SK-N-SH (cell line): Measurements from ENCODE around the gene CRISPLD2. TPM values are rescaled to one million over a fixed set of nuclear protein-coding genes. Genes with fewer than 3 reads are reported as not detected.
"Not testable (repeated sequence)": the region's sequence is repeated elsewhere in the genome, so short reads cannot be mapped to it uniquely, and the experiment has no call there.

Experiments
- CTCF ChIA-PET: fragments of 300-600, 350-600 bp; formaldehyde crosslinking; extraction: SDS; loops from one replicate; lab custom pipeline; 2021; lab: Yijun Ruan, JAX
- POLR2A ChIA-PET: fragments of 350-600 bp; sonication (Branson Sonifier 250); formaldehyde crosslinking; extraction: SDS; loops from one replicate; lab custom pipeline; 2020; ENCODE audit warnings: antibody characterized with exemption, inconsistent platforms; lab: Yijun Ruan, JAX
- DNase-seq: peaks from one replicate; pipeline ENCODE4 v3.0.0; 2012
- H2AFZ ChIP-seq: fragments of 200-600 bp; sonication (generic); 2 replicates; pipeline ENCODE4 v1.8.1; 2016; ENCODE audit warnings: antibody characterized with exemption, mild to moderate bottlenecking, low read depth
- H3F3A ChIP-seq: fragments of 200-600 bp; sonication (generic); replicated peaks from 2 replicates; pipeline ENCODE3; 2016; ENCODE audit warnings: antibody characterized with exemption, mild to moderate bottlenecking; ENCODE audit not compliant: insufficient read depth
- H3K27ac ChIP-seq, 2 experiments: fragments of 200-500 bp in 1 of 2; fragments of 200-600 bp in 1 of 2; sonication (Bioruptor generic) in 1 of 2; sonication (generic), shearing (Covaris generic) in 1 of 2; 2 replicates each; pipeline versions ENCODE4 v1.5.1 to v1.6.1; 2014 to 2016; ENCODE audit warnings: low read depth in 2 of 2, inconsistent platforms in 1 of 2, low read length in 1 of 2, mild to moderate bottlenecking in 1 of 2, mixed read lengths in 1 of 2
- H3K27me3 ChIP-seq: fragments of 200-600 bp; sonication (generic), shearing (Covaris generic); 2 replicates; pipeline ENCODE4 v1.6.1; 2016; ENCODE audit warnings: mixed run types; ENCODE audit not compliant: insufficient read depth
- H3K36me3 ChIP-seq, 2 experiments: fragments of 200-500 bp in 1 of 2; fragments of 200-600 bp in 1 of 2; sonication (Bioruptor generic) in 1 of 2; sonication (generic) in 1 of 2; replicated peaks in 1 of 2; 2 replicates each; pipeline versions ENCODE3 to v1.5.1; 2014 to 2016; ENCODE audit warnings: low read length in 1 of 2, mild to moderate bottlenecking in 1 of 2; ENCODE audit not compliant: insufficient read depth in 2 of 2, control insufficient read depth in 1 of 2
- H3K4me1 ChIP-seq, 2 experiments: fragments of 200-500 bp in 1 of 2; fragments of 200-600 bp in 1 of 2; sonication (Bioruptor generic) in 1 of 2; sonication (generic), shearing (Covaris generic) in 1 of 2; 2 replicates each; pipeline versions ENCODE4 v1.5.1 to v1.6.1; 2014 to 2016; ENCODE audit warnings: low read depth in 1 of 2, low read length in 1 of 2, mixed run types in 1 of 2; ENCODE audit not compliant: insufficient read depth in 2 of 2, control insufficient read depth in 1 of 2
- H3K4me2 ChIP-seq: fragments of 200-600 bp; sonication (generic), shearing (Covaris generic); 2 replicates; pipeline ENCODE4 v1.6.1; 2017; ENCODE audit warnings: mixed run types
- H3K4me3 ChIP-seq, 2 experiments: fragments of 200-500 bp in 1 of 2; fragments of 200-600 bp in 1 of 2; sonication (Bioruptor generic) in 1 of 2; sonication (generic), shearing (Covaris generic) in 1 of 2; 2 replicates each; pipeline versions ENCODE4 v1.5.1 to v1.8.1; 2014 to 2016; ENCODE audit warnings: low read depth in 2 of 2, inconsistent platforms in 1 of 2, low read length in 1 of 2, mild to moderate bottlenecking in 1 of 2, mixed read lengths in 1 of 2, moderate library complexity in 1 of 2
- H3K79me2 ChIP-seq: fragments of 200-600 bp; sonication (generic); 2 replicates; pipeline ENCODE4 v1.8.1; 2017; ENCODE audit warnings: mild to moderate bottlenecking; ENCODE audit not compliant: insufficient read depth
- H3K9ac ChIP-seq: fragments of 200-600 bp; sonication (generic); 2 replicates; pipeline ENCODE4 v1.6.1; 2017; ENCODE audit warnings: mixed run types
- H3K9me2 ChIP-seq: fragments of 200-600 bp; sonication (generic); 2 replicates; pipeline ENCODE4 v1.6.1; 2017; ENCODE audit warnings: mixed run types
- H3K9me3 ChIP-seq: fragments of 200-600 bp; sonication (generic); 2 replicates; pipeline ENCODE4 v1.6.1; 2017; ENCODE audit warnings: mixed run types, mild to moderate bottlenecking, moderate library complexity
- H4K20me1 ChIP-seq: fragments of 200-600 bp; sonication (generic); 2 replicates; pipeline ENCODE4 v1.6.1; 2017; ENCODE audit warnings: mild to moderate bottlenecking, mixed run types; ENCODE audit not compliant: insufficient read depth
- FOXJ3 ChIP-seq: sonication (generic); formaldehyde crosslinking; IDR thresholded peaks from 2 replicates; pipeline ENCODE4 v1.5.1; 2020; ENCODE audit warnings: mild to moderate bottlenecking, missing genetic modification reagents
- MAX ChIP-seq: IDR thresholded peaks from 2 replicates; pipeline ENCODE4 v1.4.0; 2012; ENCODE audit warnings: low read depth
- MEF2A ChIP-seq: IDR thresholded peaks from 2 replicates; pipeline ENCODE4 v1.4.0; 2012; ENCODE audit warnings: low read depth, borderline replicate concordance
- REST ChIP-seq: IDR thresholded peaks from 2 replicates; pipeline ENCODE4 v1.6.1; 2012; ENCODE audit warnings: mild to moderate bottlenecking, low read depth, low read length, moderate library complexity
- WGBS: methylation state at CpG from one replicate; pipeline ENCODE4 v1.1.6; 2017; ENCODE audit warnings: low lambda C conversion rate; 5-methylcytosine and 5-hydroxymethylcytosine counted together
- polyA plus RNA-seq, 3 experiments: library from polyadenylated mRNA; depleted of rRNA; stranded (reverse); fragments of >200 nt; gene quantifications; 2 replicates each; pipeline ENCODE4 v1.2.3, GENCODE V29; 2012

Gene CRISPLD2
- polyA plus RNA-seq, 1 of the 3 experiments (the other 2 are of a cell fraction), result 6.3 TPM

DNA sequence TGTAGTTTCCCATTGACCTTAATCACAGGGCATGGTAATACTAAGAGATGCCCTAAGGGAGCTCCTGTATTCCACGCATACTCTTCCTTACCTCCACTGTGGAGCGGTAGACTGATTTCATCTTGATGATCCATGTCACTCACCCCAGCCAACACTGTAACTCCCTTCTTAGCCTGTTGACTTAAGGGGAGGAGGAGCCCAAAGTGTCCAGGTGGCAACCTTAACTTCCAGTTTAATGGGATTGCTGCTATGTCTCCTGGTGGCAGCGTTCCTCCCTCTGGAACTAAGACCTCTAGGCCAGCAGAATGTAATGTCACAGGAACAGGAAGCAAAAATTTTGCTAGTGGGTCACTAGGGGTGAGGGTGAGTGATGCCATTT is 36.4 kb downstream of the CRISPLD2 start:
- H3K36me3 ChIP-seq, H3K9me2 ChIP-seq, CTCF ChIA-PET, DNase-seq, H3K27me3 ChIP-seq, POLR2A ChIA-PET, H3K9ac ChIP-seq, H3K79me2 ChIP-seq, H4K20me1 ChIP-seq, H3K4me1 ChIP-seq, H3K27ac ChIP-seq, H3K4me3 ChIP-seq, H3K4me2 ChIP-seq, H3F3A ChIP-seq, H2AFZ ChIP-seq: not testable (repeated sequence)
- 88% methylated on average over 3 of the region's 3 CpGs for WGBS
- peaks cover 13% of the 10 kb centered on the region; the same call in 1 of the 2 replicates for H3K9me3 ChIP-seq

- H3K4me2 ChIP-seq, H4K20me1 ChIP-seq, H3K27ac ChIP-seq, H3K4me3 ChIP-seq, H3K79me2 ChIP-seq, DNase-seq, H2AFZ ChIP-seq, H3K36me3 ChIP-seq, H3F3A ChIP-seq, H3K4me1 ChIP-seq, POLR2A ChIA-PET, H3K9ac ChIP-seq, H3K9me2 ChIP-seq, CTCF ChIA-PET, H3K27me3 ChIP-seq: not testable (repeated sequence)
- H3K9me3 ChIP-seq, result peaks cover 13% of the 10 kb centered on the region; the same call in 1 of the 2 replicates
- 91% methylated on average over 5 of the region's 5 CpGs for WGBS
These were observed 37.0 kb downstream of the CRISPLD2 start for GRCh38 chr16:84856811-84857210.

DNA sequence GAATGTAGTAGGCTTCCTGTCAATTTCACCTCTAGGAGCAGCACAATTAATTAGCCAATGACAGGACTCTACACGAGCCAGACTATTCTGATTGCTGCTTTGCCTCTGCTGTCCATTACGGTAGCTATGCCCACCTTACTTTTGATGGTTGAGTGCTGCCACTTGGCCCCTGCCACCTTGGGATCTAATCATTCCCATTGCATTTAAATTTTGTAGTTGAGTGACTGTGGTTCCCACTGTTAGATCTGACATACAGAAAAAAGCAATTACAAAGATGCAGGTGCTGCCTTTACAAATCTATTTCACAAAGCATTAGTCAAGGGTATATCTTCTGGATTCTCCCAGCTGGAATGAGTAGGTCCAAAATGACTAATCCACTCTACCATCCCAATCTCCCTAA is 39.9 kb downstream of the CRISPLD2 start:
- H3K79me2 ChIP-seq, result no peaks in the 10 kb centered on the region
- 55% methylated on average over 2 of the region's 2 CpGs for WGBS
- POLR2A ChIA-PET, result no interaction called here
- no peaks in the 10 kb centered on the region for H3K27me3 ChIP-seq
- H3K36me3 ChIP-seq, result peaks cover 0 to 3% of the 10 kb centered on the region in 2 experiments
- no peaks in the 10 kb centered on the region for H3F3A ChIP-seq
- H2AFZ ChIP-seq, result no peak overlapping the region
- TF ChIP-seq MAX, result no peak
- TF ChIP-seq MEF2A, result no peak
- no peak for TF ChIP-seq REST
- no peak for TF ChIP-seq FOXJ3 (CRISPR knock-in tag)
- H3K4me3 ChIP-seq, result no peak overlapping the region
- no peaks in the 10 kb centered on the region for H4K20me1 ChIP-seq
- H3K9ac ChIP-seq, result no peak overlapping the region
- CTCF ChIA-PET, result no interaction called here
- no peaks in the 10 kb centered on the region for H3K4me1 ChIP-seq
- H3K4me2 ChIP-seq, result no peak overlapping the region
- peaks cover 13% of the 10 kb centered on the region; the same call in 1 of the 2 replicates for H3K9me3 ChIP-seq
- no peaks in the 10 kb centered on the region for H3K9me2 ChIP-seq
- no peak for DNase-seq
- no peak overlapping the region for H3K27ac ChIP-seq
